Vagina (tissue), 2 donors: ENCODE data around the gene ECE2.

Experiments used
- CTCF ChIP-seq, 3 experiments: fragments of 450-650 bp in 2 of 3; fragments of 200-600 bp in 1 of 3; sonication (generic) in 1 of 3; IDR thresholded peaks; one replicate each; pipeline ENCODE4 v1.5.1; 2017 to 2019; ENCODE audit warnings: antibody characterized with exemption in 3 of 3, mild to moderate bottlenecking in 2 of 3, moderate library complexity in 2 of 3
- POLR2A ChIP-seq, 2 donors: fragments of 450-650 bp; IDR thresholded peaks; one replicate each; pipeline ENCODE4 v1.6.1; 2017; ENCODE audit warnings: antibody characterized with exemption in 2 of 2, mild to moderate bottlenecking in 2 of 2, moderate library complexity in 2 of 2

DNA sequence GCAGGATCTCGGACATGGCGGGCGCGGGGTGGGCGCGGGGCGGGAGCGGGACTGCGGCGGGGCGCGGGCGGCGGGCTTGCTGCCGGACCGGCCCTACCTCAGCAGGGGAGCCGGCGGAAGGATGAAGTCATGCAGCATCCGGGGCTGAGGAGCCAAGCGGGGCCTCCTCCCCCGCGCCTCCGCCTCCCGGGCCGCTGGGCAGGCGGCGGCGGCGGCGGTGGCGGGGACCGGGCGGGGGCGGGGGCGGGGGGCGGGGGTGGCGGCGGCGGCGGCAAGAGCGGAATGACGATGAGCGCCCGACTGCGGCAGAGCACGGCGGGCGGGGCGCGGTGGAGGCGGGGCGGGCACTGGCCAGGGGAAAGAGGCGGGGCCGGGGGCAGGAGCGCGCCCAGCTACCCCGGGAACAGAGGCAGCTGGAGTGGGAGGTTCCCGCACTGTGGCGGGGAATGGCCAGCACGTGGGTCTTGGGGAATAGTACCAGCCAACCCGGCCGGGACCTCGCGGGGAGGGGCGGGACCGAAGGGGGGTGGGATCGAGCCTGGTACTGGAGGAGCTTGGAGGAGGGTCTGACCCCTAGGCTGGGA is 14.5 kb upstream of the ECE2 start, which contains the start of gene CAMK2N2:
- TF ChIP-seq CTCF (IDR thresholded peaks at IDR 0.05): no peak
- TF ChIP-seq POLR2A (IDR thresholded peaks at IDR 0.05): no peak
